Measurements from ENCODE around the gene OR51L1. TPM values are rescaled to one million over a fixed set of nuclear protein-coding genes. Genes with fewer than 3 reads are reported as not detected.

Gene OR51L1
- total RNA-seq, 1 experiment from 2014 or later: not detected

DNA sequence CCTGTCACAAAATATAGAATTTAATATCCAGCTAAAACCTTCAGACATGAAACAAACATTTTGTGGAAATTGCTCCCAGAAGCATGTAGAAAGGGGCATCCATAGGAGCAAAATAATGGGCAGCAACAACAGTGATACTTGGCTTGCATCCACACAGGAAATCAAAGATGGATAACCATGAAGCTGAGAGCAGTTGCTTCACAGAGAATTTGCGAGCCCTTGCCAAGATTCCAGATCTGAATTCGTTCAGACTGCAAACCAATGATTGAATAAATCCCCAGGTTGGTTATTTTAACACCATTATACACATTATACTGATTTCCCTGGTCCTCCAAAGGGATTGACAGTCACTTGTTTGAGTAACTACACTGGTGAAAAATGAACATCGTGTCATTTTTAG, 15.6 kb upstream of the OR51L1 start:
- no peaks in the 10 kb centered on the region for H3K36me3 ChIP-seq (ENCODE audit: control insufficient read depth in 1 of 2, insufficient read depth in 2 of 2, low read length in 2 of 2)
- TF ChIP-seq, protein P1, sequence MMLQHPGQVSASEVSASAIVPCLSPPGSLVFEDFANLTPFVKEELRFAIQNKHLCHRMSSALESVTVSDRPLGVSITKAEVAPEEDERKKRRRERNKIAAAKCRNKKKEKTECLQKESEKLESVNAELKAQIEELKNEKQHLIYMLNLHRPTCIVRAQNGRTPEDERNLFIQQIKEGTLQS (IDR thresholded peaks at IDR 0.05): no peak
- TF ChIP-seq, protein P2, sequence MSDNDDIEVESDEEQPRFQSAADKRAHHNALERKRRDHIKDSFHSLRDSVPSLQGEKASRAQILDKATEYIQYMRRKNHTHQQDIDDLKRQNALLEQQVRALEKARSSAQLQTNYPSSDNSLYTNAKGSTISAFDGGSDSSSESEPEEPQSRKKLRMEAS (IDR thresholded peaks at IDR 0.05): no peak
- TF ChIP-seq EZH2phosphoT487 (IDR thresholded peaks at IDR 0.05; ENCODE audit: borderline replicate concordance) (no peak), SIN3A (IDR thresholded peaks at IDR 0.05; ENCODE audit: low read depth) (no peak), EGR1 (IDR thresholded peaks at IDR 0.05; ENCODE audit: low read depth) (no peak), RAD21 (IDR thresholded peaks at IDR 0.05; ENCODE audit: low read depth) (no peak), ZFX (IDR thresholded peaks at IDR 0.05) (no peak), YY1 (IDR thresholded peaks at IDR 0.05; ENCODE audit: extremely low read depth, insufficient replicate concordance, low read depth, low read length) (no peak), POLR2A (IDR thresholded peaks at IDR 0.05; ENCODE audit: borderline replicate concordance, extremely low read depth, insufficient read depth, insufficient read length) (no peak), FOSL1 (IDR thresholded peaks at IDR 0.05; ENCODE audit: low read depth) (no peak), POLR2AphosphoS5 (IDR thresholded peaks at IDR 0.05; ENCODE audit: low read depth, low read length) (no peak), JUND (IDR thresholded peaks at IDR 0.05) (no peak), CBX3 (IDR thresholded peaks at IDR 0.05; ENCODE audit: low read depth) (no peak), TCF7L2 (IDR thresholded peaks at IDR 0.05; ENCODE audit: borderline replicate concordance, extremely low read depth, insufficient read depth, insufficient read length) (no peak), CEBPB (IDR thresholded peaks at IDR 0.05; ENCODE audit: low read depth) (no peak)
- TF ChIP-seq, protein P3, sequence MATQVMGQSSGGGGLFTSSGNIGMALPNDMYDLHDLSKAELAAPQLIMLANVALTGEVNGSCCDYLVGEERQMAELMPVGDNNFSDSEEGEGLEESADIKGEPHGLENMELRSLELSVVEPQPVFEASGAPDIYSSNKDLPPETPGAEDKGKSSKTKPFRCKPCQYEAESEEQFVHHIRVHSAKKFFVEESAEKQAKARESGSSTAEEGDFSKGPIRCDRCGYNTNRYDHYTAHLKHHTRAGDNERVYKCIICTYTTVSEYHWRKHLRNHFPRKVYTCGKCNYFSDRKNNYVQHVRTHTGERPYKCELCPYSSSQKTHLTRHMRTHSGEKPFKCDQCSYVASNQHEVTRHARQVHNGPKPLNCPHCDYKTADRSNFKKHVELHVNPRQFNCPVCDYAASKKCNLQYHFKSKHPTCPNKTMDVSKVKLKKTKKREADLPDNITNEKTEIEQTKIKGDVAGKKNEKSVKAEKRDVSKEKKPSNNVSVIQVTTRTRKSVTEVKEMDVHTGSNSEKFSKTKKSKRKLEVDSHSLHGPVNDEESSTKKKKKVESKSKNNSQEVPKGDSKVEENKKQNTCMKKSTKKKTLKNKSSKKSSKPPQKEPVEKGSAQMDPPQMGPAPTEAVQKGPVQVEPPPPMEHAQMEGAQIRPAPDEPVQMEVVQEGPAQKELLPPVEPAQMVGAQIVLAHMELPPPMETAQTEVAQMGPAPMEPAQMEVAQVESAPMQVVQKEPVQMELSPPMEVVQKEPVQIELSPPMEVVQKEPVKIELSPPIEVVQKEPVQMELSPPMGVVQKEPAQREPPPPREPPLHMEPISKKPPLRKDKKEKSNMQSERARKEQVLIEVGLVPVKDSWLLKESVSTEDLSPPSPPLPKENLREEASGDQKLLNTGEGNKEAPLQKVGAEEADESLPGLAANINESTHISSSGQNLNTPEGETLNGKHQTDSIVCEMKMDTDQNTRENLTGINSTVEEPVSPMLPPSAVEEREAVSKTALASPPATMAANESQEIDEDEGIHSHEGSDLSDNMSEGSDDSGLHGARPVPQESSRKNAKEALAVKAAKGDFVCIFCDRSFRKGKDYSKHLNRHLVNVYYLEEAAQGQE (IDR thresholded peaks at IDR 0.05; ENCODE audit: low read depth): no peak
- TF ChIP-seq, protein P4, sequence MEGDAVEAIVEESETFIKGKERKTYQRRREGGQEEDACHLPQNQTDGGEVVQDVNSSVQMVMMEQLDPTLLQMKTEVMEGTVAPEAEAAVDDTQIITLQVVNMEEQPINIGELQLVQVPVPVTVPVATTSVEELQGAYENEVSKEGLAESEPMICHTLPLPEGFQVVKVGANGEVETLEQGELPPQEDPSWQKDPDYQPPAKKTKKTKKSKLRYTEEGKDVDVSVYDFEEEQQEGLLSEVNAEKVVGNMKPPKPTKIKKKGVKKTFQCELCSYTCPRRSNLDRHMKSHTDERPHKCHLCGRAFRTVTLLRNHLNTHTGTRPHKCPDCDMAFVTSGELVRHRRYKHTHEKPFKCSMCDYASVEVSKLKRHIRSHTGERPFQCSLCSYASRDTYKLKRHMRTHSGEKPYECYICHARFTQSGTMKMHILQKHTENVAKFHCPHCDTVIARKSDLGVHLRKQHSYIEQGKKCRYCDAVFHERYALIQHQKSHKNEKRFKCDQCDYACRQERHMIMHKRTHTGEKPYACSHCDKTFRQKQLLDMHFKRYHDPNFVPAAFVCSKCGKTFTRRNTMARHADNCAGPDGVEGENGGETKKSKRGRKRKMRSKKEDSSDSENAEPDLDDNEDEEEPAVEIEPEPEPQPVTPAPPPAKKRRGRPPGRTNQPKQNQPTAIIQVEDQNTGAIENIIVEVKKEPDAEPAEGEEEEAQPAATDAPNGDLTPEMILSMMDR (IDR thresholded peaks at IDR 0.05 in 2 of 3, conservative IDR thresholded peaks at IDR 0.05 in 1 of 3; ENCODE audit: borderline replicate concordance in 1 of 3, insufficient read depth in 1 of 3, low read depth in 2 of 3, low read length in 2 of 3): no peak
- TF ChIP-seq, protein P5, sequence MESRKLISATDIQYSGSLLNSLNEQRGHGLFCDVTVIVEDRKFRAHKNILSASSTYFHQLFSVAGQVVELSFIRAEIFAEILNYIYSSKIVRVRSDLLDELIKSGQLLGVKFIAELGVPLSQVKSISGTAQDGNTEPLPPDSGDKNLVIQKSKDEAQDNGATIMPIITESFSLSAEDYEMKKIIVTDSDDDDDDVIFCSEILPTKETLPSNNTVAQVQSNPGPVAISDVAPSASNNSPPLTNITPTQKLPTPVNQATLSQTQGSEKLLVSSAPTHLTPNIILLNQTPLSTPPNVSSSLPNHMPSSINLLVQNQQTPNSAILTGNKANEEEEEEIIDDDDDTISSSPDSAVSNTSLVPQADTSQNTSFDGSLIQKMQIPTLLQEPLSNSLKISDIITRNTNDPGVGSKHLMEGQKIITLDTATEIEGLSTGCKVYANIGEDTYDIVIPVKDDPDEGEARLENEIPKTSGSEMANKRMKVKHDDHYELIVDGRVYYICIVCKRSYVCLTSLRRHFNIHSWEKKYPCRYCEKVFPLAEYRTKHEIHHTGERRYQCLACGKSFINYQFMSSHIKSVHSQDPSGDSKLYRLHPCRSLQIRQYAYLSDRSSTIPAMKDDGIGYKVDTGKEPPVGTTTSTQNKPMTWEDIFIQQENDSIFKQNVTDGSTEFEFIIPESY (IDR thresholded peaks at IDR 0.05; ENCODE audit: extremely low read depth, insufficient replicate concordance, low read length): no peak
- intact Hi-C loops (cut with micrococcal nuclease): no loop called here
- H2AFZ ChIP-seq (ENCODE audit: low read depth, low read length, poor library complexity, severe bottlenecking): no peak overlapping the region
- no peak overlapping the region for H3K9ac ChIP-seq (ENCODE audit: low read length)
- H3K9me3 ChIP-seq (ENCODE audit: control insufficient read depth in 1 of 2, insufficient read depth in 1 of 2, low read depth in 1 of 2, low read length in 2 of 2): no peaks in the 10 kb centered on the region
- H3K79me2 ChIP-seq (ENCODE audit: insufficient read depth, low read length): no peaks in the 10 kb centered on the region
- peaks cover 41% of the 10 kb centered on the region for H3K27me3 ChIP-seq (ENCODE audit: insufficient read depth, low read length)
- ChIA-PET RAD21 (ENCODE audit: low non-redundant PET in 1 of 2, low total read pairs in 2 of 2, uncharacterized antibody in 2 of 2, unreplicated experiment in 2 of 2) (no interaction called here), POLR2A (no interaction called here), CTCF (no interaction called here)
- H4K20me1 ChIP-seq (ENCODE audit: insufficient read depth): no peaks in the 10 kb centered on the region
- H3K4me3 ChIP-seq (replicated peaks in 1 of 2; ENCODE audit: low read depth in 1 of 2, low read length in 2 of 2): no peak overlapping the region
- H3K27ac ChIP-seq (ENCODE audit: low read depth, low read length): no peak overlapping the region
- H3K9me2 ChIP-seq (ENCODE audit: insufficient read depth): no peaks in the 10 kb centered on the region
- no peak overlapping the region for H3K4me2 ChIP-seq (ENCODE audit: low read length)
- DNase-seq (ENCODE audit: low read depth, low spot score): no peak
- no peak for ATAC-seq
- no TSS peak for BruUV-seq (replicated peaks)
- H3K4me1 ChIP-seq (ENCODE audit: control insufficient read depth in 1 of 2, insufficient read depth in 2 of 2, low read length in 2 of 2): no peaks in the 10 kb centered on the region

Measured in HCT116 (cell line).